ENCODE data around the gene ARHGEF33.

GRCh38 chr2:39023649-39024048, 134.0 kb downstream of the ARHGEF33 start:
- no peak for TF ChIP-seq CTCF (conservative IDR thresholded peaks at IDR 0.05; ENCODE audit: low read length)
- no peak for TF ChIP-seq EZH2phosphoT487 (IDR thresholded peaks at IDR 0.05; ENCODE audit: borderline replicate concordance, low read depth, low read length)
